ENCODE measurements around the gene C1QTNF2.

DNA sequence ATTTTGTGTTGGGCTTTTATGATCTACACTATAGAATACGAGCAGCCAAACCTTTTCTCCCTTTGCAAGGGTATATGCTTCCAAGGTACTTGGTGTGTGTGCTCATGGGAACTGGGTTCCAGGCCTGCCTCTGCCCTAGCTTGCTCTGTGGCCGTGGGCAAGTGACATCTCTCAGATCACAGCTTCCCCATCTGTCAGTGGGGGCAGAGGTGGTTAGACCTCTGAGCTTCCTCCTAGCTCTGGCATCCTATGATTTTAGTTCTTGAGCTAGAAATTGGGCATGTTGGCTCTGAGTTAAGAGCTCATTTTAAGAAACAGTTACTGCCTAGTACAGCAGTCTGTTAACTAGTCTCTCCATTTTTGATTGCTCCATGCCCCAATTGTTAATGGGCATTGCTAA, 45.5 kb downstream of the C1QTNF2 start:
- TF ChIP-seq, protein P1, sequence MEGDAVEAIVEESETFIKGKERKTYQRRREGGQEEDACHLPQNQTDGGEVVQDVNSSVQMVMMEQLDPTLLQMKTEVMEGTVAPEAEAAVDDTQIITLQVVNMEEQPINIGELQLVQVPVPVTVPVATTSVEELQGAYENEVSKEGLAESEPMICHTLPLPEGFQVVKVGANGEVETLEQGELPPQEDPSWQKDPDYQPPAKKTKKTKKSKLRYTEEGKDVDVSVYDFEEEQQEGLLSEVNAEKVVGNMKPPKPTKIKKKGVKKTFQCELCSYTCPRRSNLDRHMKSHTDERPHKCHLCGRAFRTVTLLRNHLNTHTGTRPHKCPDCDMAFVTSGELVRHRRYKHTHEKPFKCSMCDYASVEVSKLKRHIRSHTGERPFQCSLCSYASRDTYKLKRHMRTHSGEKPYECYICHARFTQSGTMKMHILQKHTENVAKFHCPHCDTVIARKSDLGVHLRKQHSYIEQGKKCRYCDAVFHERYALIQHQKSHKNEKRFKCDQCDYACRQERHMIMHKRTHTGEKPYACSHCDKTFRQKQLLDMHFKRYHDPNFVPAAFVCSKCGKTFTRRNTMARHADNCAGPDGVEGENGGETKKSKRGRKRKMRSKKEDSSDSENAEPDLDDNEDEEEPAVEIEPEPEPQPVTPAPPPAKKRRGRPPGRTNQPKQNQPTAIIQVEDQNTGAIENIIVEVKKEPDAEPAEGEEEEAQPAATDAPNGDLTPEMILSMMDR (conservative IDR thresholded peaks at IDR 0.05 in 1 of 2, IDR thresholded peaks at IDR 0.05 in 1 of 2; ENCODE audit: low read depth in 1 of 2, low read length in 2 of 2): no peak
- no peak for TF ChIP-seq EZH2 (IDR thresholded peaks at IDR 0.05; ENCODE audit: low read length, missing control alignments)
